Testis (tissue), 2 donors: Measurements from ENCODE around the gene TENM4.

ENCODE experiments used
- POLR2A ChIP-seq: fragments of 450-650 bp; IDR thresholded peaks from one replicate; pipeline ENCODE4 v1.6.1; 2017; ENCODE audit warnings: antibody characterized with exemption, mild to moderate bottlenecking, moderate library complexity
- TF ChIP-seq, protein P1 (sequence below), 3 experiments: fragments of 450-650 bp in 2 of 3; fragments of 200-600 bp in 1 of 3; sonication (generic) in 1 of 3; IDR thresholded peaks; one replicate each; pipeline ENCODE4 v1.5.1; 2016 to 2019; ENCODE audit warnings: antibody characterized with exemption in 3 of 3, mild to moderate bottlenecking in 2 of 3, moderate library complexity in 1 of 3

DNA sequence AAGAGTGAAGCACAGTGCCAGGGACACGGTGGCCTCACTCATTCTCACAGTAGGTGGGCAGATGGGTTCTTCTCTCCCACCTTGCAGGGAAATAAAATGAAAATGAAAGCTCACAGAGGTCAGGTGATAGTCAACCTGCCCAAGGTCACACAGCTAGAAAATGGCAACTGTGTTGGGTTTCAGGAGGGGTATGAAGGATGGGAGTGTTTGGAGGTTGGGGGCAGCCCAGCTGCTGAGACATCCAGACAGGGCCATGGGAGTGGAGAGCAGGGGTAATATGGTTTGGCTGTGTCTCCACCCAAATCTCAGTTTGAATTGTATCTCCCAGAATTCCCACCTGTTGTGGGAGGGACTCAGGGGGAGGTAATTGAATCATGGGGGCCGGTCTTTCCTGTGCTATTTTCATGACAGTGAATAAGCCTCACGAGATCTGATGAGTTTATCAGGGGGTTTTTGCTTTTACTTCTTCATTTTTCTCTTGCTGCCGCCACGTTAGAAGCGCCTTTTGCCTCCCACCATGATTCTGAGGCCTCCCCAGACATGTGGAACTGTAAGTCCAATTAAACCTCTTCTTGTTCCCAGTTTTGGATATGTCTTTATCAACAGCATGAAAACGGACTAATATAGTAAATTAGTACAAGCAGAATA is 247.0 kb downstream of the TENM4 start:
- TF ChIP-seq, protein P1, sequence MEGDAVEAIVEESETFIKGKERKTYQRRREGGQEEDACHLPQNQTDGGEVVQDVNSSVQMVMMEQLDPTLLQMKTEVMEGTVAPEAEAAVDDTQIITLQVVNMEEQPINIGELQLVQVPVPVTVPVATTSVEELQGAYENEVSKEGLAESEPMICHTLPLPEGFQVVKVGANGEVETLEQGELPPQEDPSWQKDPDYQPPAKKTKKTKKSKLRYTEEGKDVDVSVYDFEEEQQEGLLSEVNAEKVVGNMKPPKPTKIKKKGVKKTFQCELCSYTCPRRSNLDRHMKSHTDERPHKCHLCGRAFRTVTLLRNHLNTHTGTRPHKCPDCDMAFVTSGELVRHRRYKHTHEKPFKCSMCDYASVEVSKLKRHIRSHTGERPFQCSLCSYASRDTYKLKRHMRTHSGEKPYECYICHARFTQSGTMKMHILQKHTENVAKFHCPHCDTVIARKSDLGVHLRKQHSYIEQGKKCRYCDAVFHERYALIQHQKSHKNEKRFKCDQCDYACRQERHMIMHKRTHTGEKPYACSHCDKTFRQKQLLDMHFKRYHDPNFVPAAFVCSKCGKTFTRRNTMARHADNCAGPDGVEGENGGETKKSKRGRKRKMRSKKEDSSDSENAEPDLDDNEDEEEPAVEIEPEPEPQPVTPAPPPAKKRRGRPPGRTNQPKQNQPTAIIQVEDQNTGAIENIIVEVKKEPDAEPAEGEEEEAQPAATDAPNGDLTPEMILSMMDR (IDR thresholded peaks at IDR 0.05): no peak
- no peak for TF ChIP-seq POLR2A
